Liver (tissue), 9 donors: ENCODE data around the gene CFAP221. TPM values are rescaled to one million over a fixed set of nuclear protein-coding genes. Genes with fewer than 3 reads are reported as not detected.

ENCODE experiments used
- DNase-seq: peaks from one replicate; pipeline ENCODE4 v3.0.0-alpha.2; 2017; ENCODE audit warnings: low spot score
- H3K27ac ChIP-seq, 2 donors: one replicate each; pipeline ENCODE4 v1.7.0; 2013; ENCODE audit warnings: inconsistent platforms in 2 of 2, low read length in 2 of 2, control low read depth in 1 of 2, low read depth in 1 of 2, mild to moderate bottlenecking in 1 of 2
- H3K27me3 ChIP-seq, 4 donors: one replicate each; pipeline versions ENCODE4 v1.6.1 to v1.7.0; 2013; ENCODE audit warnings: low read length in 3 of 4, inconsistent platforms in 1 of 4, mild to moderate bottlenecking in 1 of 4, moderate library complexity in 1 of 4; ENCODE audit not compliant: control insufficient read depth in 4 of 4, insufficient read depth in 4 of 4
- H3K36me3 ChIP-seq, 4 donors: one replicate each; pipeline versions ENCODE4 v1.6.1 to v1.7.0; 2013; ENCODE audit warnings: low read length in 3 of 4, mild to moderate bottlenecking in 3 of 4, low read depth in 1 of 4, moderate library complexity in 1 of 4; ENCODE audit not compliant: control insufficient read depth in 4 of 4, insufficient read depth in 3 of 4
- H3K4me1 ChIP-seq, 4 donors: one replicate each; pipeline versions ENCODE4 v1.6.1 to v1.7.0; 2013; ENCODE audit warnings: low read length in 3 of 4, mild to moderate bottlenecking in 3 of 4, moderate library complexity in 1 of 4; ENCODE audit not compliant: control insufficient read depth in 4 of 4, insufficient read depth in 4 of 4
- H3K4me3 ChIP-seq, 3 donors: one replicate each; pipeline versions ENCODE4 v1.6.1 to v1.7.0; 2013; ENCODE audit warnings: low read length in 3 of 3, control low read depth in 1 of 3, low read depth in 1 of 3, mild to moderate bottlenecking in 1 of 3
- H3K9ac ChIP-seq, 2 donors: one replicate each; pipeline ENCODE4 v1.7.0; 2013; ENCODE audit warnings: low read length in 2 of 2, mild to moderate bottlenecking in 2 of 2, moderate library complexity in 2 of 2, control low read depth in 1 of 2, low read depth in 1 of 2
- H3K9me3 ChIP-seq, 4 donors: one replicate each; pipeline versions ENCODE4 v1.6.1 to v1.7.0; 2013; ENCODE audit warnings: low read length in 3 of 4; ENCODE audit not compliant: control insufficient read depth in 4 of 4
- ATF3 ChIP-seq: IDR thresholded peaks from 2 replicates; pipeline ENCODE4 v1.6.1; 2016; ENCODE audit warnings: antibody characterized with exemption
- CTCF ChIP-seq: fragments of 150-350 bp; IDR thresholded peaks from 2 replicates; pipeline ENCODE4 v1.5.1; 2017; ENCODE audit warnings: improper control_type of control experiment, low read depth, low read length; ENCODE audit not compliant: missing input control
- EGR1 ChIP-seq, 2 donors: IDR thresholded peaks; 2 replicates each; pipeline ENCODE4 v1.6.1; 2016 to 2018; ENCODE audit warnings: antibody characterized with exemption in 2 of 2, low read depth in 2 of 2
- FOXA1 ChIP-seq: IDR thresholded peaks from 2 replicates; pipeline ENCODE4 v1.6.1; 2016; ENCODE audit warnings: antibody characterized with exemption
- FOXA2 ChIP-seq: IDR thresholded peaks from 2 replicates; pipeline ENCODE4 v1.6.1; 2016; ENCODE audit warnings: antibody characterized with exemption
- GABPA ChIP-seq, 2 donors: IDR thresholded peaks in 1 of 2; conservative IDR thresholded peaks in 1 of 2; 2 replicates each; pipeline ENCODE4 v1.6.1; 2016; ENCODE audit warnings: antibody characterized with exemption in 2 of 2, mild to moderate bottlenecking in 1 of 2, moderate library complexity in 1 of 2
- HNF4A ChIP-seq, 2 donors: conservative IDR thresholded peaks; 2 replicates each; pipeline ENCODE4 v1.6.1; 2016; ENCODE audit warnings: antibody characterized with exemption in 2 of 2, mild to moderate bottlenecking in 2 of 2
- HNF4G ChIP-seq: IDR thresholded peaks from 2 replicates; pipeline ENCODE4 v1.6.1; 2016; ENCODE audit warnings: antibody characterized with exemption
- JUND ChIP-seq, 2 donors: IDR thresholded peaks; 2 replicates each; pipeline ENCODE4 v1.6.1; 2016; ENCODE audit warnings: antibody characterized with exemption in 2 of 2
- MAX ChIP-seq: IDR thresholded peaks from 2 replicates; pipeline ENCODE4 v1.6.1; 2016; ENCODE audit warnings: antibody characterized with exemption
- NR2F2 ChIP-seq: IDR thresholded peaks from 2 replicates; pipeline ENCODE4 v1.6.1; 2016; ENCODE audit warnings: antibody characterized with exemption
- RAD21 ChIP-seq, 2 donors: IDR thresholded peaks; 2 replicates each; pipeline ENCODE4 v1.6.1; 2016; ENCODE audit warnings: antibody characterized with exemption in 2 of 2, mild to moderate bottlenecking in 2 of 2
- REST ChIP-seq: IDR thresholded peaks from 2 replicates; pipeline ENCODE4 v1.6.1; 2016; ENCODE audit warnings: antibody characterized with exemption, mild to moderate bottlenecking
- RXRA ChIP-seq, 2 donors: IDR thresholded peaks; 2 replicates each; pipeline ENCODE4 v1.6.1; 2017 to 2018; ENCODE audit warnings: antibody characterized with exemption in 2 of 2, mild to moderate bottlenecking in 1 of 2
- SP1 ChIP-seq: IDR thresholded peaks from 2 replicates; pipeline ENCODE4 v1.6.1; 2018; ENCODE audit warnings: antibody characterized with exemption, mild to moderate bottlenecking
- TAF1 ChIP-seq: conservative IDR thresholded peaks from 2 replicates; pipeline ENCODE4 v1.6.1; 2016; ENCODE audit warnings: antibody characterized with exemption, mild to moderate bottlenecking
- YY1 ChIP-seq: IDR thresholded peaks from 2 replicates; pipeline ENCODE4 v1.6.1; 2016; ENCODE audit warnings: antibody characterized with exemption, mild to moderate bottlenecking
- ZBTB33 ChIP-seq: IDR thresholded peaks from 2 replicates; pipeline ENCODE4 v1.6.1; 2016; ENCODE audit warnings: antibody characterized with exemption
- WGBS: extraction: QIAGEN DNeasy Blood & Tissue Kit; methylation state at CpG from one replicate; pipeline ENCODE4 v1.1.7; 2013; 5-methylcytosine and 5-hydroxymethylcytosine counted together
- polyA plus RNA-seq, 2 donors: library from polyadenylated mRNA; stranded (reverse) in 1 of 2; unstranded in 1 of 2; fragments of 200-250 nt in 1 of 2; fragments of >200 nt in 1 of 2; fragmentation: Nextera tagmentation in 1 of 2; extraction: Ambion mirVana in 1 of 2; gene quantifications; one replicate each; pipeline versions ENCODE4 v1.2.1 to v1.2.3, GENCODE V29; 2013 to 2015
- total RNA-seq, 2 donors: library from RNA; depleted of rRNA; stranded (reverse); fragments of >200 nt; gene quantifications; one replicate each; pipeline ENCODE4 v1.2.3, GENCODE V29; 2014
- donor health status: healthy.
- donor health status: healthy.
- donor health status: healthy.
- donor health status: healthy.
- donor health status: healthy.

CFAP221 gene
- total and polyA plus RNA-seq, 4 donors = 0.23 to 3.1 (median 1.2) TPM

GRCh38 chr2:119580550-119581072 is 36.4 kb downstream of the CFAP221 start:
- TF ChIP-seq GABPA (IDR thresholded peaks at IDR 0.05 in 1 of 2, conservative IDR thresholded peaks at IDR 0.05 in 1 of 2) = no peak
- no peak for TF ChIP-seq CTCF
- no peak for TF ChIP-seq HNF4A (conservative IDR thresholded peaks at IDR 0.05)
- no peak for TF ChIP-seq SP1
- TF ChIP-seq RXRA (IDR thresholded peaks at IDR 0.05) = no peak
- no peak for TF ChIP-seq MAX
- TF ChIP-seq FOXA2 = no peak
- TF ChIP-seq ZBTB33 = no peak
- no peak for TF ChIP-seq YY1
- no peak for TF ChIP-seq HNF4G
- no peak for TF ChIP-seq NR2F2
- TF ChIP-seq TAF1 = no peak
- no peak for TF ChIP-seq EGR1 (IDR thresholded peaks at IDR 0.05; ENCODE audit: low read depth in 2 of 2)
- TF ChIP-seq JUND (IDR thresholded peaks at IDR 0.05) = no peak
- TF ChIP-seq FOXA1 = no peak
- TF ChIP-seq REST = no peak
- TF ChIP-seq RAD21 (IDR thresholded peaks at IDR 0.05) = no peak
- TF ChIP-seq ATF3 = no peak
- WGBS = 83% methylated on average over 4 of the region's 4 CpGs

More at GRCh38 chr2:119580550-119581072, 36.4 kb downstream of the CFAP221 start:
- Histone ChIP-seq H3K9me3 (peaks cover 0 to 5% (median under 1%) of the 10 kb centered on the region in 4 donors), H3K36me3 (no peaks in the 10 kb centered on the region), H3K9ac (no peak overlapping the region), H3K4me1 (peaks cover 0 to 8% (median 2%) of the 10 kb centered on the region in 4 donors), H3K27ac (no peak overlapping the region), H3K4me3 (no peak overlapping the region), H3K27me3 (no peaks in the 10 kb centered on the region)
- DNase-seq = no peak
